Right lobe of liver (tissue), 4 donors: ENCODE measurements around the gene NCKAP5.
"Not testable (repeated sequence)": the region's sequence is repeated elsewhere in the genome, so short reads cannot be mapped to it uniquely, and the experiment has no call there.

Experiments used
- CTCF ChIP-seq, 4 donors: fragments of 200-600 bp in 3 of 4; fragments of 450-650 bp in 1 of 4; IDR thresholded peaks; one replicate each; pipeline versions ENCODE4 v1.5.1 to v1.8.0; 2016 to 2022; ENCODE audit warnings: antibody characterized with exemption in 4 of 4, mild to moderate bottlenecking in 2 of 4
- POLR2A ChIP-seq: fragments of 450-650 bp; IDR thresholded peaks from one replicate; pipeline ENCODE4 v1.6.1; 2017; ENCODE audit warnings: antibody characterized with exemption, mild to moderate bottlenecking
- donor health status: DM: no; HTN: no; CAD: no.
- donor health status: DM: no; HTN: no; CAD: no.
- donor health status: DM: no; HTN: yes; CAD: no.

- not testable (repeated sequence) for TF ChIP-seq POLR2A
- TF ChIP-seq CTCF (IDR thresholded peaks at IDR 0.05) = peak in 2 of 4 donors; percentile 5 to 9
Observed at GRCh38 chr2:133519677-133520076, 48.6 kb downstream of the NCKAP5 start.
